Upper lobe of left lung (tissue), 4 donors: Measurements from ENCODE around the gene ANO1.

Experiments
- CTCF ChIP-seq, 6 experiments: fragments of 450-650 bp in 4 of 6; fragments of 200-600 bp in 2 of 6; sonication (generic) in 2 of 6; IDR thresholded peaks; one replicate each; pipeline ENCODE4 v1.5.1; 2016 to 2019; ENCODE audit warnings: antibody characterized with exemption in 6 of 6
- EP300 ChIP-seq, 4 donors: sonication (generic); formaldehyde crosslinking; IDR thresholded peaks; one replicate each; pipeline ENCODE4 v1.5.1; 2017; ENCODE audit warnings: antibody characterized with exemption in 4 of 4, control low read depth in 2 of 4
- POLR2A ChIP-seq, 4 donors: fragments of 450-650 bp; IDR thresholded peaks; one replicate each; pipeline ENCODE4 v1.5.1; 2016 to 2017; ENCODE audit warnings: antibody characterized with exemption in 4 of 4, mild to moderate bottlenecking in 2 of 4
- POLR2AphosphoS5 ChIP-seq, 2 donors: sonication (generic); formaldehyde crosslinking; IDR thresholded peaks; one replicate each; pipeline ENCODE4 v1.5.1; 2017; ENCODE audit warnings: antibody characterized with exemption in 2 of 2

GRCh38 chr11:70074746-70075145 lies 3.4 kb upstream of the ANO1 start:
- TF ChIP-seq CTCF (IDR thresholded peaks at IDR 0.05) (no peak), EP300 (IDR thresholded peaks at IDR 0.05) (no peak), POLR2AphosphoS5 (IDR thresholded peaks at IDR 0.05) (no peak), POLR2A (IDR thresholded peaks at IDR 0.05) (no peak)
